Measurements from ENCODE around the gene PLS1.
"Not testable (repeated sequence)": the region's sequence is repeated elsewhere in the genome, so short reads cannot be mapped to it uniquely, and the experiment has no call there.

PLS1 gene

DNA sequence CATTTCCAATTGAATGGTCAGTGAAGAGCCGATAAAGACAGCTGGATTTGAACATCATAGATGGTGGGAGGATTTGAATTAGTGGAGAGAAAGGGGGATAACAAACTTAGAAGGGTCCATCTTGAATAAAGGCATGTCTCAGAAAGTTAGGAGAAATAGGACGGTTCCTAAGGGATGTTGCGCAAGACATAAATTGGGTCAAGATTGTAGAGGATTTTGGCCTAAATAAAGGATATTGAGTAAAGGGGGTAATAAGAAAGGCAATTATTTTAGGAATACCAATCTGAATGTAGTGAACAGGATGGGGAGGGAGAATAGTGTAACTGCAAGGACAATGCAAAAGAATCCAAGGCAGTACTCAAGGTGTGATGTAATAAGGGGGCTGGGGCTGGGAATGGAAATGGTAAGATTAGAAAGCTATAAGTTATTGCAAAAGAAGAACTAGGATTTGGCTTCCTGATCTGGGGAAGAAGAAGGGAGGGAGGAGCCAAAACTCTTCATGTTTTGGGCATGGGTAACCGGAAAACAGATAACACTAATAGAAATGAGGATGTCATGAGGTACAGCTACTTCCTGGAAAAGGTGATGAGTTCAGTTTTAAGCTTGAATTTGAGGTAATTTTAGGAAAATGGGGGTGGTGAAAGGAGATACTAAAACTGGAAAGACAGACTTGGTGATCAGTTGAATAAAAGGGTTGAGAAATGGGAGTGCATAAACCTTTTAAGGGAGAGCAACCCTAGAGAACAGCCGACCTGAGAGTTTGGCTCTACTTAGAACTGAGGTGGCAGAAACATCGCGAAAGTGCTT is 110.3 kb downstream of the PLS1 start:
- DNase-seq: no peak

DNA sequence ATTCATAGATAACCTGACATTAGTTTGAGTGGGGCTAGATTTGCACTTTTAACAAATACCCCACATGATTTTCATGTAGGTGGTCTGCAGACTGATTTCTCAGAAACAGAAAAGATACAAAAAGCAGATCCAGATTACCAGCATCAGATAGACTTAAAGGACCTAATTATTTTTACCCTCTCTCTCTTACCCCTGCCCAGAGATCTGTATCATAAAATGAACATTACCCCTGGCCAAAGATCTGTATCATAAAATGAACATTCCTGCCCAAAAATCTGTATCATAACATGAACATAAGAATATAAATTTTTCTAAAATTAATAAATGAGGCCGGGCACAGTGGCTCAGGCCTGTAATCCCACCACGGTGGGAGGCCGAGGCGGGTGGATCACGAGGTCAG is 113.0 kb downstream of the PLS1 start:
- no peak for DNase-seq

DNA sequence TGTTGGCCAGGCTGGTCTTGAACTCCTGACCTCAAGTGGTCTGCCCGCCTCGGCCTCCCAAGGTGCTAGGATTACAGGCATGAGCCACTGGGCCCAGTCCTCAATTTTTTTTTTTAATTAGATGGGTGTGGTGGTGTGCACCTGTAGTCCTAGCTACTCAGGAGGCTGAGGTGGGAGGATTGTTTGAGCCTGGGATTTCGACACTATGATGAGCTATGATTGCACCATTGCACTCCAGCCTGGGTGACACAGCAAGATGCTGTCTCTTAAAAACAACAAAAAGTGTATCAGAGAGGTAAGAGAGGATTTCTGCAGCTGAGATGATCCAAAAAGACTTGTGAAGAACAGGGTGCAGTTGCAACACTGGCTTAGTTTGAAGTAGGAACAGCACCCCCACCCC is 118.7 kb downstream of the PLS1 start:
- not testable (repeated sequence) for DNase-seq

DNA sequence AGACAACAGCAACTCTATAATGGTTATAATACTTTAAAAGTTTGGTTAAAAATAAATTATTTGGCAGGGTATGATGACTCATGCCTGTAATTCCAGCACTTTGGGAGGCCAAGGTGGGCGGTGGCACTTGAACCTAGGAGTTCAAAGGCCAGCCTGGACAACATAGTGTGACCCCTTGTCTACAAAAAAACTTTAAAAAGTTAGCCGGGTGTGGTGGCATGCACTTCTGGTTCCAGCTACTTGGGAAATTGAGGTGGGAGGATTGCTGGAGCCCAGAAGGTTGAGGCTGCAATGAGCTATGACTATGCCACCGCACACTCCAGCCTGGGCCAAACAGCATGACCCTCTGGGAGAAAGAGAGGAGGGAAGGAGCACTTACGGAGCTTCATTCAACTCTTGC is 119.9 kb downstream of the PLS1 start:
- DNase-seq: no peak

DNA sequence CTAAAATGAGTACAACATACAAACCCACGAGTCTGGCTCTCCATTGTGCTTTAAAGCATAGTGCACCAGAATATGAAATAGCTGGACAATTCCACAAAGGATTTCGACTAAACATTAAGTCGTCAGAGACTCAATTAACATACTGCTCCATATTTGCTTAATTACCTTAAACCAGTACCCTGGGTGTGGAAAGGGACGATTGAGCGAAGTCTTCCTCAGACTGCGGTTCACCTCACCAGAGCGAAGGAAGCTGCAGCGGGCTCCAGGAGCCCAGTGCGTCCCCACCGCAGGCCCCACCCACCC is 127.4 kb downstream of the PLS1 start:
- DNase-seq: no peak

DNA sequence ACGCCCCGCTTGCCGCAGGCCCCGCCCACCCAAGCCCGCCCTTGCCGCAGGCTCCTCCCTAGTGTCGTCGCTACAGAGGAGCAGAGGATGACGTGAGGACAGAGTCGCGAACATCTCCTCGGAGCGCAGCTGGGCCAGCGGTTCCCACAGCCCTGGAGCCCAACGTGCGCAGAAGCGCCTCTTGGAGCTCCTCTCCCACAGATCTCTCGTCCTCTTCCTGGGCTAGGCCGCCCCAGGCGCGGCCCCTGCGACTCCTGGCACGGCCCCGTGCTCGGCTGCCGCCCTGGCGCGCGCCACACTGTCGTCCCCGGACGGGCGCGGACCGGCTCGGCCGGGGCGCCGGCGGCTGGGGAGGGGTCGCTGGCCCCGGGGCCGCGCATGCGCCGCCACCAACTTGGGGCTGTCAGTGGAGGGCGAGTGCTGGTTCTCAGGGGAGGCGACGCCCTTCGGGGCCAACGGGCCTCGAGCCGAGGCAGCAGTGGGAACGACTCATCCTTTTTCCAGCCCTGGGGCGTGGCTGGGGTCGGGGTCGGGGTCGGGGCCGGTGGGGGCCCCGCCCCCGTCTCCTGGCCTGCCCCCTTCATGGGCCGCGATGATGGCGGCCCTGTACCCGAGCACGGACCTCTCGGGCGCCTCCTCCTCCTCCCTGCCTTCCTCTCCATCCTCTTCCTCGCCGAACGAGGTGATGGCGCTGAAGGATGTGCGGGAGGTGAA is 127.9 kb downstream of the PLS1 start, which contains the start of gene TRPC1:
TSS of gene TRPC1 (plus strand) at position 67 of the 714 bp plus-strand sequence. CDS start at position 593, 526 bp downstream.
- DNase-seq: peak; percentile 86

DNA sequence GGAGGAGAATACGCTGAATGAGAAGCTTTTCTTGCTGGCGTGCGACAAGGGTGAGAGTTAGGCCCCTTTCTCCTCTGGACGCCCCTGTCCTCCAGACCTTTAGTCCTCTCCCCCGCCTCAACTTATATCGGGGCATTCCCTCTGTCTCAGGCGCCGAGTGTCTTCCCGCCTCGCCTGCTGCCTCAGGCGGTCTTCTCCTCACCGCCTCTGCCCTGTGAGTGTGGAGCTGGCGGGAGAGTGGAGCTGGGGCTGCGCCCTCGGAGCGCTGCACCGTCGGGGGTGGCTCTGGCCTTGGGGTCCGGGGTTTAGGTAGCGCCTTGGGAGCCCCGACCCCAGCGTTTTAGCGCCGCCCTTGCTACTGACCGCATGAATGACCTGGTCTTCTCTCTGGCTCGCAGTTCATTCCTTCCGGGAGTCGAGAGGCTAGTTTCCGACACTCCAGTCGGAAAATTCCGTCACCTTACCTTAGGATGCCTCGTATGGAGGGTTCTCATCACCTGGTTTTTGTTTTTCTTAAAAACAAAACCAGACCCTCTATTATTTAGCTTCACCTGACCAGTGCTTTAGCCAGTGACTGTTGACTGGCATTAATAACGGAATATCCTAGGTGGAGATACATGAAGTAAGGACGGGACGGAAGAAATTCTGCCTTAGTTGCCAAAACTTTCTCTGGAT is 128.6 kb downstream of the PLS1 start:
- peak; percentile 29 for DNase-seq

DNA sequence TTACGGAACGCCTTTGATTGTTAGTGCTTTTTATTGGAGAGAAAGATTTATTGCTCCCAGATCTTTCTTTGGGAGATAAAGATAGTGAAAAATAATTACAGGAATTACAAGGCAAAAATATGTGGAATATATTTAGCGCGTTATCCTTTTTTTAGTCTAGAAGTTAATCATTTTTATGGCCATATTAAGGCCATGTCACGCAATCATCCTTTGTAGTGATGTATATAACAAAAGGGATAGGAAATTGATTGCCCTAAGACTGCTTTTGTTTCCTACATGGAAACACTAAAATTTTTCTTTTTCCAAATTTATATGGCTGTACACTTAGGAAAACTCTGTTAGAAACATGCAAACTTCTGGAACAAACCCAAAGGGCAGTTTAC is 129.2 kb downstream of the PLS1 start:
- no peak for DNase-seq

DNA sequence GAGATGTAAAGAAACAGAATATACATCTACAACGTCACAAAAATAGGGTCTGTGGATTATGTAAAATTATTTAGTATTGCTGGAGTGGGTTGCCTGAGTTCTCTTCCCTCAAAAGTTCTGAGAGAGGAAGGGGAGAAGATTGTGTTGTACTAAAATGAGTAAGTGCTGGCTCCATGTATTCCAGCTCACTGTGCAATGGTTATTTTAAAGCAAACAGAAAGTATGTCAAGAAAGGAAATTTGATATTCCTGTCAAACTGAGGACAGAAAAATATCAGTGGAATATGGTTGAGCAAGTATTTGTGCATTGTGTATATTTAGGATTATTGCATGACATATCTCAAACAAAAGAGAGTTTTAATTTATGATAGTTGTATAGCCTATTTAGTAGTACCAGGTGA is 129.8 kb downstream of the PLS1 start:
- DNase-seq: no peak

DNA sequence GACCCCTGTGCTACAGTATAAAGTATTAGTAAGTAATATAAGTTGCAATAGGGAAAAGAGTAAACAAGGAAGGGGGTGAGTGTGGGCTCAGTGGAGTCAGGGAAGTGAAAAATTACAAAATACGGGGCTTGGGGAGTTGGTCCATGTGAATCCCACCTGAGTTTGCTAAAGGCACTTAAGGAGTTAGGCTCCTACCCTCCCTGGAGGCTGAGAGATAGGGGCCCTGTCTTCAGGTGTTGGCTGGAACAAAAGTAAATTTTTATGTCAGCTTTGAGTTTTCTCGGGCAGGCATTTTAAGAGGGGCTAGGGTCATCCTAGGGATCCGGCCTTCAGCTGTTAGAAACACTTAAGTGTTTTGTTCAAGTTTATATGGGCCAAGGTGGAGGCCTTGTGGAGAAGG is 135.9 kb downstream of the PLS1 start:
- DNase-seq: no peak

DNA sequence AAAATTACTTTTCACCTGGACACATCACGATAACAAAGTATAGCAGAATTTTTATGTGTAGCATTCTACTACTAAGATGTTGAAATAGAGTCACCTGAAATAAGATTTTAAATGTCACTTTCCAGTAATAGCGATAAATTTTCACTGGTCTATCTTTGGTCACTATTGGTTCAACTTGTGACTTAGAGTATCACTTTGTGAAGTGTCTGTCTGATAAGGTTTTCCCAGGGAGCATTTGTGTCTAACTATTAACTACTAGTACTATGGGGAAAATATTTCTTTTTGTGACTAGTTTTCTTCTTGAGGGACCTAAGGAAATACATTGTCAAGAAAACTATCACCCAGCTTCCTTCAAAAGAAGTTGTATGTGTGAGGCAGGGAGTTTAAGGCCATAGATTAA is 138.6 kb downstream of the PLS1 start:
- no peak for DNase-seq

DNA sequence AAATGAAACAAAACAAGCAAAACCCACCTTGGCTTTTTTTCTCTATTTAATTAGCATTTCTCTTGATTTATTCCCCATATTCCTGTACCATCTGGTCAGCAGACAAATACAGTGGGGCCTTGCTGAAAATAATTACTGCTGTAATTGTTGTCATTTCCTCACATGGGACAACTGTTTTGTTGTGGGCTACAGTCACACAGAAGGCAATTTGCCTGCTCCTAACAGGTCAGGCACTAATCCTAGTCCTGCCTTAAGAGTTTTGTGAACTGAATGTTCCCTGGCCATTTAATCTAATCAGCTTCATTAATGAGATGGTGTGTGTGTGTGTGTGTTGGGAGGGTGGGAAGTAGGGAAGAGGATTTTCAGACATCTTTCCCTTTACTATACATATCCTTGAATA is 139.3 kb downstream of the PLS1 start:
- DNase-seq: no peak

DNA sequence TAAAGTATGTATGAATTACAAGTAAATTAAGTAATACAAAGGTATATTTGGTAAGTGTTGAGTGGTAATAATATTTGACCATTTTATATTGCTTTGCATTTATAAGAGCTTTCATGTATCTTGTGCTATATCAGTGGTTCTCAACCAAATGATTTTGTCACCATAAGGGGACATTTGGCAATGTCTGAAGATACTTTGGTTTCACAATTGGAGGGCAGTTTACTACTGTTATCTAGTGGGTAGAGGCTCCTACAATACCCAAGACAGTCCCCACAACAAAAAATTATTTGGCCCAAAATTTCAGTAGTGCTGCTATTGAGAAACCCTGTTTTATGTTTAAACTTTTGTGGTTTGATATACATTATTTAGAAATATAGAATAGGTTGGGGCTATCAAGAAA is 142.2 kb downstream of the PLS1 start:
- DNase-seq: no peak

DNA sequence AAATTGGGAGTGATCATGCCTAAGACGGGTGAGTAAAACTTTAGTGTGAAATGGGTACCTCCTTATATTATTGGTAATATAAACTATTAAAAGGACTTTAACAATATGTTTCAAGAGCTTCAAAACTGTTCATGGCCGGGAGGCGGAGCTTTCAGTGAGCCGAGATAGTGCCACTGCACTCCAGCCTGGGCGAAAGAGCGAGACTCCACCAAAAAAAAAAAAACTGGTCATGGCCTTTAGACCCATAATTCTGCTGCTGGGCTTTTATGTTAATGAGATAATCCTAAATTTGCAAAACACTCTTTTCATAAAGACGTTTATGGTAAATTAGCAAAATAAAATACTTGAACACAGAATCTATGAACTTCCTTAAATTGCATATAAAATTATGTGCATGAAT is 150.5 kb downstream of the PLS1 start:
- DNase-seq: no peak

DNA sequence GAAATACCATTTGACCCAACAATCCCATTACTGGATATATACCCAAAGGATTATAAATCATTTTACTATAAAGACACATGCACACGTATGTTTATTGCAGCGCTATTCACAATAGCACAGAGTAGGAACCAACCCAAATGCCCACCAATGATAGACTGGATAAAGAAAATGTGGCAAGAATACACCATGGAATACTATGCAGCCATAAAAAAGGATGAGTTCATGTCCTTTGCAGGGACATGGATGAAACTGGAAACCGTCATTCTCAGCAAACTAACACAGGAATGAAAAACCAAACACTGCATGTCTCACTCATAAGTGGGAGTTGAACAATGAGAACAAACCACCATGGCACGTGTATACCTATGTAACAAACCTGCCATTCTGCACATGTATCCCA is 154.3 kb downstream of the PLS1 start:
- not testable (repeated sequence) for DNase-seq

DNA sequence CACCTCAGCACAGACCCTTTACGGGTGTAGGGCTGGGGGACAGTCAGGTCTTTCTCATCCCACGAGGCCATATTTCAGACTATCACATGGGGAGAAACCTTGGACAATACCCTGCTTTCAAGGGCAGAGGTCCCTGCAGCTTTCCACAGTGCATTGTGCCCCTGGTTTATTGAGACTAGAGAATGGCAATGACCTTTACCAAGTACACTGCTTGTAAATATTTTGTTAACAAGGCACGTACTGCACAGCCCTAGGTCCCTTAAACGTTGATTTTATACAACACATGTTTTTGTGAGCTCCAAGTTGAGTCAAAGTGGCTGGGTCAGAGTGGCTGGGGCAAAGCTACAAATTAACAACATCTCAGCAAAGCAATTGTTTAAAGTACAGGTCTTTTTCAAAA is 156.4 kb downstream of the PLS1 start:
- DNase-seq: not testable (repeated sequence)

DNA sequence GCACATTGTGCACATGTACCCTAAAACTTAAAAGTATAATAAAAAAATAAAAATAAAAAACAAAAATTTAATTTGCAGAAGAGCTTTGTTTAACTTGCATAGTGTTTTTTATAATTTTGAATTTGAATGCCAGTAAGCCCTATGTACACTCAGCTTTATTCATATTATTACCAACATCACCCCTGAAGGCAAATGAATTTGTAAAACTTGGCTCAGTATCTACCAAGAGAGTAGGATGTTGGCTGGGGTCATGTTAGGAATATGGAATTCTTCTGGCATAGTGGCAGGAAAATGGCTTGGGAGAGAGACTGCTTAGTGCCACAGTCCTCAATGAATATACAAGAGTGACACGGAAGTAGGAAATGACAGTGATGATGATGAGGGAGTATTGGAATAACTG is 158.3 kb downstream of the PLS1 start:
- no peak for DNase-seq
